Fibroblast of lung (primary cell): ENCODE measurements around the gene GNB1L. TPM values are rescaled to one million over a fixed set of nuclear protein-coding genes. Genes with fewer than 3 reads are reported as not detected.
"Not testable (repeated sequence)": the region's sequence is repeated elsewhere in the genome, so short reads cannot be mapped to it uniquely, and the experiment has no call there.

Experiments
- DNase-seq, 2 donors: peaks; one replicate each; pipeline versions ENCODE4 v3.0.0 to v3.0.0-alpha.2; 2010; ENCODE audit warnings: low read depth in 2 of 2
- H2AFZ ChIP-seq: 2 replicates; pipeline ENCODE4 v1.5.1; 2012; ENCODE audit warnings: low read length, control low read depth, inconsistent platforms
- H3K27ac ChIP-seq: 2 replicates; pipeline ENCODE4 v1.5.1; 2011; ENCODE audit warnings: low read length, control low read depth; ENCODE audit not compliant: insufficient read depth
- H3K27me3 ChIP-seq: 2 replicates; pipeline ENCODE4 v1.5.1; 2011; ENCODE audit warnings: mild to moderate bottlenecking, low read length; ENCODE audit not compliant: control insufficient read depth, insufficient read depth
- H3K36me3 ChIP-seq: 2 replicates; pipeline ENCODE4 v1.5.1; 2011; ENCODE audit warnings: low read length; ENCODE audit not compliant: control insufficient read depth, insufficient read depth
- H3K4me1 ChIP-seq: 2 replicates; pipeline ENCODE4 v1.5.1; 2011; ENCODE audit warnings: low read length; ENCODE audit not compliant: control insufficient read depth, insufficient read depth; ENCODE audit errors: extremely low read depth
- H3K4me2 ChIP-seq: 2 replicates; pipeline ENCODE4 v1.5.1; 2011; ENCODE audit warnings: low read length, control low read depth; ENCODE audit not compliant: insufficient read depth; ENCODE audit errors: extremely low read depth
- H3K4me3 ChIP-seq, 4 experiments: fragments of 200-600 bp in 1 of 4; sonication (generic) in 1 of 4; replicated peaks in 1 of 4; 2 replicates each; pipeline ENCODE4 v1.5.1; 2011 to 2016; ENCODE audit warnings: low read length in 4 of 4, low read depth in 3 of 4, mild to moderate bottlenecking in 3 of 4, control low read depth in 2 of 4, inconsistent platforms in 1 of 4, mixed read lengths in 1 of 4; ENCODE audit not compliant: insufficient read depth in 1 of 4; ENCODE audit errors: control extremely low read depth in 1 of 4
- H3K79me2 ChIP-seq: 2 replicates; pipeline ENCODE4 v1.5.1; 2012; ENCODE audit warnings: mild to moderate bottlenecking, low read length, inconsistent platforms; ENCODE audit not compliant: control insufficient read depth, insufficient read depth
- H3K9ac ChIP-seq: 2 replicates; pipeline ENCODE4 v1.5.1; 2011; ENCODE audit warnings: mild to moderate bottlenecking, low read length, control low read depth; ENCODE audit not compliant: insufficient read depth
- H3K9me3 ChIP-seq: 2 replicates; pipeline ENCODE4 v1.5.1; 2012; ENCODE audit warnings: low read depth, low read length; ENCODE audit not compliant: control insufficient read depth, insufficient read depth
- H4K20me1 ChIP-seq: 2 replicates; pipeline ENCODE4 v1.5.1; 2011; ENCODE audit warnings: low read length; ENCODE audit not compliant: control insufficient read depth, insufficient read depth; ENCODE audit errors: extremely low read depth
- CTCF ChIP-seq, 2 donors: IDR thresholded peaks in 1 of 2; conservative IDR thresholded peaks in 1 of 2; 1 replicate in 1 of 2; 2 replicates in 1 of 2; pipeline ENCODE4 v1.5.1; 2011 to 2012; ENCODE audit warnings: low read length in 2 of 2, control low read depth in 1 of 2, inconsistent platforms in 1 of 2, low read depth in 1 of 2, mild to moderate bottlenecking in 1 of 2
- EZH2 ChIP-seq: IDR thresholded peaks from 2 replicates; pipeline ENCODE4 v1.5.1; 2012; ENCODE audit warnings: low read length, control low read depth, mild to moderate bottlenecking; ENCODE audit errors: missing control alignments
- polyA plus RNA-seq, 2 donors: library from polyadenylated mRNA; depleted of rRNA in 1 of 2; stranded (reverse) in 1 of 2; unstranded in 1 of 2; fragments of >200 nt; gene quantifications; 2 replicates each; pipeline ENCODE4 v1.2.1, GENCODE V29; 2011 to 2012; ENCODE audit warnings: missing spikeins in 1 of 2
- total RNA-seq: library from RNA; depleted of rRNA; stranded (reverse); fragments of >200 nt; gene quantifications from 2 replicates; pipeline ENCODE4 v1.2.1, GENCODE V29; 2014

Gene GNB1L
- total and polyA plus RNA-seq, 2 donors (not counting 1 experiment from before 2014, with no cell fraction given): 1.4 to 7.8 TPM

- no peak for DNase-seq
- Histone ChIP-seq H3K79me2 (no peaks in the 10 kb centered on the region), H3K4me1 (no peaks in the 10 kb centered on the region), H2AFZ (no peak overlapping the region), H3K9ac (no peak overlapping the region), H3K27me3 (no peaks in the 10 kb centered on the region), H4K20me1 (no peaks in the 10 kb centered on the region), H3K27ac (no peak overlapping the region), H3K4me2 (no peak overlapping the region), H3K4me3 (no peak overlapping the region), H3K36me3 (no peaks in the 10 kb centered on the region), H3K9me3 (no peaks in the 10 kb centered on the region)
- TF ChIP-seq EZH2: no peak
- TF ChIP-seq CTCF (conservative IDR thresholded peaks at IDR 0.05 in 1 of 2, IDR thresholded peaks at IDR 0.05 in 1 of 2; ENCODE audit: low read depth in 1 of 2, low read length in 2 of 2): no peak
Observed at GRCh38 chr22:19834599-19834998, 20.1 kb downstream of the GNB1L start.

GRCh38 chr22:19833327-19833726 lies 21.3 kb downstream of the GNB1L start:
- not testable (repeated sequence) for DNase-seq, H3K27me3 ChIP-seq, H3K27ac ChIP-seq, H3K4me2 ChIP-seq, H3K79me2 ChIP-seq, H3K36me3 ChIP-seq, H2AFZ ChIP-seq, H3K4me1 ChIP-seq, H3K9me3 ChIP-seq, H3K4me3 ChIP-seq, H4K20me1 ChIP-seq, H3K9ac ChIP-seq

GRCh38 chr22:19832476-19833108 lies 22.1 kb downstream of the GNB1L start:
- H3K9ac ChIP-seq: no peak overlapping the region
- no peaks in the 10 kb centered on the region for H3K9me3 ChIP-seq
- no peak overlapping the region for H2AFZ ChIP-seq
- no peaks in the 10 kb centered on the region for H3K4me1 ChIP-seq
- no peaks in the 10 kb centered on the region for H4K20me1 ChIP-seq
- no peak for TF ChIP-seq EZH2
- TF ChIP-seq CTCF (conservative IDR thresholded peaks at IDR 0.05 in 1 of 2, IDR thresholded peaks at IDR 0.05 in 1 of 2; ENCODE audit: low read depth in 1 of 2, low read length in 2 of 2): no peak
- no peaks in the 10 kb centered on the region for H3K27me3 ChIP-seq
- DNase-seq: no peak
- H3K4me2 ChIP-seq: no peak overlapping the region
- no peaks in the 10 kb centered on the region for H3K79me2 ChIP-seq
- H3K27ac ChIP-seq: no peak overlapping the region
- no peak overlapping the region for H3K4me3 ChIP-seq
- no peaks in the 10 kb centered on the region for H3K36me3 ChIP-seq

GRCh38 chr22:19831979-19832378 lies 22.7 kb downstream of the GNB1L start:
- not testable (repeated sequence) for H3K9ac ChIP-seq, H3K4me3 ChIP-seq, H3K36me3 ChIP-seq, H3K27me3 ChIP-seq, H3K27ac ChIP-seq, H3K4me1 ChIP-seq, H4K20me1 ChIP-seq, H3K79me2 ChIP-seq, DNase-seq, H3K4me2 ChIP-seq, H3K9me3 ChIP-seq, H2AFZ ChIP-seq
